KMS-11 (cell line): ENCODE measurements around the gene REM1.

Source experiments
- H2AFZ ChIP-seq: fragments of 200-600 bp; sonication (generic); 2 replicates; pipeline ENCODE4 v1.6.1; 2016; ENCODE audit warnings: antibody characterized with exemption, mixed run types, low read depth
- H3K27ac ChIP-seq: fragments of 200-600 bp; sonication (generic); 2 replicates; pipeline ENCODE4 v1.6.1; 2016; ENCODE audit warnings: mild to moderate bottlenecking, mixed run types
- H3K27me3 ChIP-seq: fragments of 200-600 bp; sonication (generic); 2 replicates; pipeline ENCODE4 v1.6.1; 2017; ENCODE audit warnings: mild to moderate bottlenecking, low read depth, mixed run types, moderate library complexity; ENCODE audit not compliant: insufficient read depth
- H3K36me3 ChIP-seq: fragments of 200-600 bp; sonication (generic); 2 replicates; pipeline ENCODE4 v1.6.1; 2017; ENCODE audit warnings: mild to moderate bottlenecking, mixed run types; ENCODE audit not compliant: insufficient read depth
- H3K4me1 ChIP-seq: fragments of 200-600 bp; sonication (generic); 2 replicates; pipeline ENCODE4 v1.6.1; 2016; ENCODE audit warnings: mild to moderate bottlenecking, low read depth, mixed run types; ENCODE audit not compliant: poor library complexity, severe bottlenecking
- H3K4me2 ChIP-seq: fragments of 200-600 bp; sonication (generic); 2 replicates; pipeline ENCODE4 v1.7.0; 2016; ENCODE audit warnings: mild to moderate bottlenecking, mixed run types
- H3K4me3 ChIP-seq: fragments of 200-600 bp; sonication (generic); IDR thresholded peaks from 2 replicates; pipeline ENCODE4 v1.6.1; 2017; ENCODE audit warnings: low read depth, low read length, mixed read lengths; ENCODE audit not compliant: insufficient read depth
- H3K79me2 ChIP-seq: fragments of 200-600 bp; sonication (generic); 2 replicates; pipeline ENCODE4 v1.6.1; 2016; ENCODE audit warnings: low read depth, mixed run types; ENCODE audit not compliant: insufficient read depth
- H3K9ac ChIP-seq: fragments of 200-600 bp; sonication (generic); 2 replicates; pipeline ENCODE4 v1.6.1; 2016; ENCODE audit warnings: mild to moderate bottlenecking, mixed run types
- H4K20me1 ChIP-seq: fragments of 200-600 bp; sonication (generic); 2 replicates; pipeline ENCODE4 v1.6.1; 2016; ENCODE audit warnings: mild to moderate bottlenecking, mixed run types; ENCODE audit not compliant: insufficient read depth
- CTCF ChIP-seq: fragments of 200-600 bp; sonication (generic); conservative IDR thresholded peaks from 2 replicates; pipeline ENCODE4 v1.6.1; 2017; ENCODE audit warnings: low read depth, mild to moderate bottlenecking, antibody characterized with exemption, low read length, moderate library complexity, mixed read lengths

The REM1 gene

GRCh38 chr20:31485450-31486339, 10.6 kb downstream of the REM1 start:
- no peaks in the 10 kb centered on the region for H3K36me3 ChIP-seq
- H3K27me3 ChIP-seq = no peaks in the 10 kb centered on the region
- H4K20me1 ChIP-seq = no peaks in the 10 kb centered on the region
- H2AFZ ChIP-seq = no peak overlapping the region
- no peak overlapping the region for H3K4me3 ChIP-seq
- no peak overlapping the region for H3K4me2 ChIP-seq
- no peaks in the 10 kb centered on the region for H3K79me2 ChIP-seq
- no peak overlapping the region for H3K27ac ChIP-seq
- H3K9ac ChIP-seq = no peak overlapping the region
- no peak for TF ChIP-seq CTCF
- no peaks in the 10 kb centered on the region for H3K4me1 ChIP-seq

GRCh38 chr20:31488115-31488514, 13.0 kb downstream of the REM1 start:
- Histone ChIP-seq H3K9ac (no peak overlapping the region), H3K4me3 (no peak overlapping the region), H3K79me2 (no peaks in the 10 kb centered on the region), H3K36me3 (no peaks in the 10 kb centered on the region), H3K4me2 (no peak overlapping the region), H3K4me1 (no peaks in the 10 kb centered on the region), H3K27ac (no peak overlapping the region), H4K20me1 (no peaks in the 10 kb centered on the region), H2AFZ (no peak overlapping the region), H3K27me3 (no peaks in the 10 kb centered on the region)
- TF ChIP-seq CTCF = no peak

- Histone ChIP-seq H3K4me2 (no peak overlapping the region), H3K27me3 (no peaks in the 10 kb centered on the region), H3K36me3 (no peaks in the 10 kb centered on the region), H2AFZ (no peak overlapping the region), H3K4me1 (no peaks in the 10 kb centered on the region), H3K9ac (no peak overlapping the region), H4K20me1 (no peaks in the 10 kb centered on the region), H3K27ac (no peak overlapping the region), H3K4me3 (no peak overlapping the region), H3K79me2 (no peaks in the 10 kb centered on the region)
- no peak for TF ChIP-seq CTCF
Measured at GRCh38 chr20:31489152-31489551, 14.1 kb downstream of the REM1 start.

- Histone ChIP-seq H3K4me2 (no peak overlapping the region), H3K4me3 (no peak overlapping the region), H3K79me2 (no peaks in the 10 kb centered on the region), H3K4me1 (no peaks in the 10 kb centered on the region), H3K36me3 (no peaks in the 10 kb centered on the region), H4K20me1 (no peaks in the 10 kb centered on the region), H3K27ac (no peak overlapping the region), H2AFZ (no peak overlapping the region), H3K27me3 (no peaks in the 10 kb centered on the region), H3K9ac (no peak overlapping the region)
- no peak for TF ChIP-seq CTCF
Measured at GRCh38 chr20:31490752-31491151, 15.7 kb downstream of the REM1 start.
